GM21515 (cell line): ENCODE measurements around the gene BTRC.

ENCODE experiments used
- ATAC-seq: cut with Tn5 transposase; IDR thresholded peaks from one replicate; pipeline ENCODE4 v1.9.1; 2021; ENCODE audit not compliant: unreplicated experiment

BTRC gene

GRCh38 chr10:101513733-101514132 lies 159.8 kb downstream of the BTRC start:
- ATAC-seq, result no peak

GRCh38 chr10:101525848-101526247 lies 171.9 kb downstream of the BTRC start:
- ATAC-seq, result no peak

DNA sequence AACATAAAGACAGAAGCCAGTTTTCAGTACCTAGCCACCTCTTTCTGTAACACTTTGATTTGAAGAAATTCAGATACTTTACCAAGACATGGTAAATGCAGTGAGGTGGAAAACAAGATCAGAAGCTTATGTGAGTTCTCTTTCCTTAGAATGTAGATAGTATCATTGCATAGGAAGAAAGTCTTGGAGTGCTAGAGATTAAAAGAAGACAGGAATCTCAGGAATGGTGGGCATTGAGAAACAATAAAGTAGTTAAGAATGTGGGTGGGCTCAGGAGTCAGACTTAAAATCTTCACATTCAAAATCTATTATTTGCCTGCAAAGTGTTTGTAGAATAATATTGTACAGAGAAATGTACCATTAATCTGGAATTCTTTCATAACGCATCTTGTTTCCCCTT lies 175.2 kb downstream of the BTRC start:
- ATAC-seq, result no peak

GRCh38 chr10:101529725-101530553 lies 176.0 kb downstream of the BTRC start:
- no peak for ATAC-seq

DNA sequence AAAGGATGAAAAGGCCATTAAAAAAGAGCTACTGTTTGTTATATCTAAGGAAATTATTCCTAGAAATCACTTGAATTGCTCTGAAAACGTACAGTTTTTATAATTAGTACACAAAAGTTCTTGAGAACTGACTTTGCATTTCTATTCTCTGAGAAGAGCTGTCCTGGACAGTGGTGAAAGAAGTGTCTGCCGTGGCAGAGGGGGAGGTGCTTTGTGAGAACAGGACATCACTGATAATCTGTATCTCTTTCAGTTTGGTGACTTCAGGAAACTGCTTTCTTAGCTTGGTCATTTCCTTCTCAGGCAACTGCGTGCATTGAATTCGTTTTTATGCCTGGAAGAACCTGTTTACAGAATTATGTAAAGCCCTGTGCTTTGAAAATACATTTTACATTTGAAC lies 182.0 kb downstream of the BTRC start:
- ATAC-seq, result no peak

DNA sequence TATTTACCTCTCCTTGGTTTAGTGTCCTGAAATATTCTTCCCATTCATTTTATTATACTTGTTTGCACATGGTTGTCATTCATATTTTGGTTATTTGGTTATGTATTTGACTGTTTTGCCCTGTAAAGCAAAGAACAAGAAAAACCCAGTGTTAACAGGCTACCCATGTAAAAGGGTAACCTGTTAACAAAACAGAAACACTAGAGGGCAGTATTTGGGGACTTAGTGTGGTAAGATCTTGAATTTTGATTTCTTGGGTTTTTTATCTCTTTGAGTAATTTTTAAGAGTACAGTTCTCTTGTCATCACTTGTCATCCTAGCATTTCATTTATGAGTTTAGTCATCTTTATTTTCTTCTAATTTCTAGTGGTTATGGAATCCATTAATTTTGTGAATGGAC lies 182.8 kb downstream of the BTRC start:
- no peak for ATAC-seq

DNA sequence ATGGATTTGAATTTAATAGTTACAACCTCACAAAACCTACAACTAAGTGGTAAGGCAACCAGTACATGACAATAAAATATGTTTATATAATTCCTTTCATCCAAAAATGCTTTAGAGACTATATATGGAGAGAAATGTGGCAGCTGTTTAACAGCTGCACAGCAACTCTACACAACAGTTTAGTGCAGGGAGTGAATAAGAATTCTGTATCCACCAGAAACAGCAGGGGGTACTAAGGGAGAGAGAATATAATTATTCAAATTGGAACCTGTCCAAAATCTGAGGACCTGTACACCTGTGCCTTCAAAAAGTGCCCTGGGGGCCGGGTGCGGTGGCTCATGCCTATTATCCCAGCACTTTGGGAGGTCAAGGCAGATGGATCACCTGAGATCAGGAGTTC lies 184.5 kb downstream of the BTRC start:
- no peak for ATAC-seq

GRCh38 chr10:101545898-101546297 lies 191.9 kb downstream of the BTRC start:
- ATAC-seq, result no peak

GRCh38 chr10:101550965-101551364 lies 197.0 kb downstream of the BTRC start:
- ATAC-seq, result no peak

- no peak for ATAC-seq
These were observed 198.5 kb downstream of the BTRC start for GRCh38 chr10:101552442-101552841.

DNA sequence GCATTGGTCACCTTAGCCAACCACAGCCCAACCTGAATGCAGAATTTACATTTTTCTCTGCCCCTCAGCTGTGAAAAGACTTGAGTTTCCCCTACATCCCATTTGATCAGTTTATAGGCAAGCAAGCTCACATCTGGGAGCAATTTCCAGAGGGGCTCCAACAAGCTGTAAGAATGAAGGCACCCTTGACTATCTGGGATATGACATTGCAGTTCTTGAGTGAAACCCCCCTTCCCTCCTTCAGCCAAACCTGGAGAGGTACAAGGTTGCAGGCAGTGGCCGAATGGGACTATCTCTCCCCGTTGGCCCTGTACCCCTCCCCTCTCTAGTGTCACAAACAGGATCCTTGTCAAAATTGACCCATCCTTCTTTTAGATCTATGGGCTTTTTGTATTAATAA lies 203.6 kb downstream of the BTRC start:
- no peak for ATAC-seq

DNA sequence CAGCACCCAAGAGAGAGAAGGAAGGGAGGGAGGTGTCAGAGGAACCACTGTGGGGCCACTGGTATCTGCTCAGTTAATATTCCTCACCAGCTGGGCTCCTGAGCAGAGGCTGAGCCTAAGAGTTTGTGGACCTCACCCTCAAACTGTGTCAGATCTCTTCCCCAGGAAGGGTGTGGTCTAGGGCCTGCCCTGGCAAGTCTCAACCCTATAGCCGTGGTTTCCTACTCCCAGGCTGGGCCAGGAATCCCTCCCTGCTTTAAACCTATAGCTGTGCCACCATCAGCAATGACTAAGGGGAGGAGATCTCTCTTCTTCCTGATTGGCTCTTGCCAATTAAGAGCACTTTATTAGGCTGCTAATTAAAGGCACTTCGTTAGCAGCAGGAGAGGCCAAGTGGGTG lies 204.2 kb downstream of the BTRC start:
- ATAC-seq, result no peak

GRCh38 chr10:101558671-101559595 lies 205.0 kb downstream of the BTRC start:
- no peak for ATAC-seq

DNA sequence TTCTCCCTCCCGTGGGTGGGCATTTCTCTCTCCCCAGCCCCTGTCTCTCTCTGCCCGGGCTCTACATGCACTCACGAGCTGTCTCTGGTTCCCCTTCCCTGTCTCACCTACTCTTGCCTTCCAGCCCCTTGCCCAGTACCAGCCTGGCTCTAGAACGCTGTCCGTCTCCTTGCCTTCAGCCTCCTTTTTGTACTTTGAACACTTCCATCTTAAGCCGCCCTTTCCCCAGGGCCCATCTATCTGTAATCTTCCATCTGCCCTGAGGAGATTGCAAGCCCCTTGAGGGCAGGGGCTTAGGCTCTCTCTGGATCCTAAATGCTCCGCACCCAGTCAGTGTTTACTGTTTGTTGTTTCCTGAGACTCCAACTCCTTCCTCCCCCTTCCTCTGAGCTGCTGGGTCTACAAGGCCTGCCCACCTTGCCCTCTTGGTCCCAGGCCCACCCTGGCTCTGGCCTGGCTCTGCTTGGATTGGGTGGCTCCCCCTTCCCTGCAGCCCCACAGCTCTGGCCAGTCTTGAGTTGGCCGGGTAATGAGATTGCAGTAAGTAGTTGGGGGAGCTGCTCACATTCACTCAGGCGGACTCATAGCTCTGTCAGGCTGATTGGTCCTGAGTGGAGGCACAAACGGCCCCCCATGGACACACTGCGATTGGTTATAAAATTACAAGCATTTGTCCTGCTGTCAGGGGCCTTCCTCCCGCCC lies 205.8 kb downstream of the BTRC start:
- no peak for ATAC-seq

- no peak for ATAC-seq
These were observed 206.5 kb downstream of the BTRC start for GRCh38 chr10:101560298-101561067.

DNA sequence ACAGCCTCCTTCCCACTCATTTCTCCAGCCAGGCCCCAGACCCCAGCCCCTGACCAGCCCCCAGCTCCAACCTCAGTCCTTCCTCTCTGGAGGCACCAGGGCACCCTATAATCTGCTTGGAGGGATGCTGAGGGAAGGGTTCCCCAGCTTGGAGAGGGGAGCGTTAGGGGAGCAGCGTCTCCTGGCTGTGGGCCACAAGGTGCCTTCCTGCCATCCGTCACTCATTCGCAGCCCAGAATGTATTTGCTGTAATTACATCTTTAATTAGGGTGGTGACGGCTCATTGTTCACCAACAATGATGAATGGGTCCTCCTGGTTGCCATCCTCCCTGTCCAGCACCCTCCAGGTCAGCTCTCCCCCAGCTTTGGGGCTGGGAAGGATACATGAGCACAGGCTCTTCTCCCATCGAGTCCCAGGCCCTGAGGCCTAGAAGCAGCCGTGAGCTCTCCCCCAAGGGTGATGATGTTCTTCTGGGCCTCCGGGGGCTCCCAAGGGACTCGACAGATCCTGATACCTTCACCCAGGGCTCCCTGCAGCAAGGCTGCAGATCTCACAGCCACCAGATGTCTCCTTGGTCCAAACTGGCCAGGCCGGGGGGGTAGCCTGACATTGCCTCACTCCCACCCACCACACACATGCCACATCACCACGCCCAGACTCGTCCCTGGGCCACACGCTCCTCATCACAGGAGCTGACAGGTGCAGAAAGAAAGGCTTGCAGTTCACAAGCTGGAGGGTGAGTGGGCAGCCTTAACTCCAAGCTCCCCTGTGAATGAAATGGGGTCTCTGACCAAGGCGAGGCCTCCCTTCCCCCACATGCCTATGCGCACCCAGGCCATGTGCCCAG lies 207.3 kb downstream of the BTRC start:
- no peak for ATAC-seq

DNA sequence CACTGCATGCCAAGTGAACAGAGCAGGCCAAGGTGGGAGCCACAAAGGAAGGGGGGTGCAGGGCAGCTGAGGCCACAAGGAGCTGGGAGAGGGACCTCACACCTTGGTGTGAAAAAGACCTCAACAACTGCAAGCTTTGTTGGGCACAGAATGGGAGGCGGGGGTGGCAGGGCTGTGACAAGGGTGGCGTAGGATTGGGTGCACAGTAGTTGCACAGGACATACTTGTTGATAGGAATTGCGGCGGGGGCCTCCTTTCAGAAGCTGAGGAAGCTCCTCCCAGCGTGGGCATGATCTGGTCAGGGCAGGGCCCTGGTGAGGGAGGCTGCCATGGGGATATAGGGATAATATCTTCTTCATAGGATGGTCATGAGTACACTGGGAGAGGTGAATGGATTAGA lies 208.3 kb downstream of the BTRC start:
- ATAC-seq, result no peak

- ATAC-seq, result no peak
These were observed 209.0 kb downstream of the BTRC start for GRCh38 chr10:101563007-101563406.

DNA sequence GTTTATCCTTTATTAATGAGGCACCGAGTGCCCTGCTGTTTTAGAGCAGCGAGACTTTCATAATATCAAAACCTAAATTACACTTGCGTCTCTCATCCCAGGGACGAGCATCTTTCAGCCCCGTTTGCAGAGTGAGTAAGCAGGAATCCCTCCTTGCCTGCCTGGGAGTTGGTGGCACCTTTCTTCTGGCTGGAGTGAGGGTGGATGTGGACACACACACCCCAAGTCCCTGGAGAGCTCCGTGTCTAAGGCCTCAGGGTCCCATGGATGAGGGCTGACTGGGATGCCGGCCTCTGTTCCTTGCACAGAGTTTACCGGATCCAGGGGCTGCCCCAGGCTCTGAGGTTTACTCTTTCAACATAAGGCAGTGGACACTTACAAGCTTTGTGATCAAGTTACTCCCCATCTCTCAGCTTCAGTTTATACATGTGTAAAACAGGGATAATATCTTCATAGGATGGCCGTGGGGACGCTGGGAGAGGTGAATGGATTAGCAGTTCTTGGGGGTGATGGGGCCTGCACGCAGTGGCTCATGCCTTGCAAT lies 209.6 kb downstream of the BTRC start:
- ATAC-seq, result no peak
